Measurements from ENCODE around the gene PLA2G2F.

GRCh38 chr1:20192364-20192763 is 53.2 kb downstream of the PLA2G2F start:
- no peak for TF ChIP-seq CTCF (IDR thresholded peaks at IDR 0.05)
- TF ChIP-seq POLR2A (IDR thresholded peaks at IDR 0.05) = no peak

Data from uterus (tissue), 2 donors.